K562 (cell line): ENCODE data around the gene WNT16. TPM values are rescaled to one million over a fixed set of nuclear protein-coding genes. Genes with fewer than 3 reads are reported as not detected.

ENCODE experiments used
- ATAC-seq: fragments of 200-7000 bp; cut with Tn5 transposase; 3 replicates; pipeline ENCODE4 v1.9.1; 2020; ENCODE audit warnings: moderate library complexity
- BruUV-seq: library from RNA; stranded (reverse); fragments of 400-500 nt; replicated peaks from 2 replicates; lab custom pipeline; 2021; lab: Mats Ljungman, UMichigan
- CTCF ChIA-PET: fragments of 300-600 bp; formaldehyde crosslinking; extraction: SDS; loops from one replicate; lab custom pipeline; 2021; ENCODE audit warnings: low intra/inter-chr PET ratio; lab: Yijun Ruan, JAX
- POLR2A ChIA-PET: fragments of 300-600, 350-650 bp; sonication (Branson Sonifier 250); formaldehyde crosslinking; extraction: SDS; loops from one replicate; lab custom pipeline; 2021; ENCODE audit warnings: antibody characterized with exemption, inconsistent platforms; lab: Yijun Ruan, JAX
- DNase-seq, 4 experiments: peaks; one replicate each; pipeline versions ENCODE4 v3.0.0 to v3.0.0-alpha.2; 2011 to 2018; ENCODE audit warnings: low spot score in 3 of 4, mixed read lengths in 3 of 4; ENCODE audit errors: extremely low read depth in 1 of 4
- FAIRE-seq: peaks from 2 replicates; lab custom pipeline; 2011; peaks lifted over from hg19 to GRCh38; lab: Jason Lieb, UNC
- H2AFZ ChIP-seq: 2 replicates; pipeline ENCODE4 v1.6.0; 2011; ENCODE audit warnings: low read depth, low read length, control low read depth, inconsistent platforms
- H3K27ac ChIP-seq: fragments of 200-600 bp; 3 replicates; pipeline ENCODE4 v1.8.0; 2011; ENCODE audit warnings: low read depth, mild to moderate bottlenecking, control low read depth, inconsistent platforms, low read length, moderate library complexity, mixed read lengths; ENCODE audit errors: extremely low read depth
- H3K27me3 ChIP-seq, 2 experiments: fragments of 300-600 bp in 1 of 2; 2 replicates in 1 of 2; 3 replicates in 1 of 2; pipeline versions ENCODE4 v1.6.0 to v1.8.0; 2011; ENCODE audit warnings: inconsistent platforms in 2 of 2, low read length in 2 of 2, mild to moderate bottlenecking in 1 of 2, mixed read lengths in 1 of 2, moderate library complexity in 1 of 2; ENCODE audit not compliant: control insufficient read depth in 2 of 2, insufficient read depth in 2 of 2
- H3K36me3 ChIP-seq: fragments of 300-600 bp; 3 replicates; pipeline ENCODE4 v1.8.0; 2011; ENCODE audit warnings: mild to moderate bottlenecking, low read length, inconsistent platforms; ENCODE audit not compliant: control insufficient read depth, insufficient read depth
- H3K4me1 ChIP-seq, 2 experiments: fragments of 200-600 bp in 1 of 2; replicated peaks in 1 of 2; 2 replicates in 1 of 2; 3 replicates in 1 of 2; pipeline versions ENCODE4 v1.5.1 to v1.8.0; 2011; ENCODE audit warnings: inconsistent platforms in 2 of 2, low read length in 2 of 2, mild to moderate bottlenecking in 1 of 2, mixed read lengths in 1 of 2, moderate library complexity in 1 of 2; ENCODE audit not compliant: control insufficient read depth in 2 of 2, insufficient read depth in 2 of 2
- H3K4me2 ChIP-seq: 2 replicates; pipeline ENCODE4 v1.6.1; 2011; ENCODE audit warnings: low read length, control low read depth, inconsistent platforms, mixed read lengths; ENCODE audit not compliant: insufficient read depth
- H3K4me3 ChIP-seq: fragments of 200-600 bp; sonication (generic), shearing (Covaris generic); 2 replicates; pipeline ENCODE4 v1.5.1; 2016; ENCODE audit warnings: control low read depth, inconsistent platforms
- H3K79me2 ChIP-seq: fragments of 200-600 bp; 3 replicates; pipeline ENCODE4 v1.8.0; 2011; ENCODE audit warnings: low read length, inconsistent platforms; ENCODE audit not compliant: control insufficient read depth, insufficient read depth
- H3K9ac ChIP-seq, 2 experiments: 2 replicates each; pipeline versions ENCODE4 v1.6.0 to v1.6.1; 2011; ENCODE audit warnings: low read depth in 2 of 2, low read length in 2 of 2, control low read depth in 1 of 2, inconsistent platforms in 1 of 2, mild to moderate bottlenecking in 1 of 2, mixed read lengths in 1 of 2; ENCODE audit not compliant: insufficient read depth in 1 of 2
- H3K9me1 ChIP-seq: one replicate; pipeline ENCODE4 v1.6.0; 2011; ENCODE audit warnings: inconsistent platforms, mild to moderate bottlenecking, low read length, moderate library complexity; ENCODE audit not compliant: control insufficient read depth, insufficient read depth
- H3K9me3 ChIP-seq: replicated peaks from 2 replicates; pipeline ENCODE4 v1.5.1; 2011; ENCODE audit warnings: low read depth, low read length, inconsistent platforms; ENCODE audit not compliant: control insufficient read depth, insufficient read depth
- H4K20me1 ChIP-seq: replicated peaks from 2 replicates; pipeline ENCODE4 v1.6.1; 2011; ENCODE audit warnings: low read length, inconsistent platforms, mixed read lengths; ENCODE audit not compliant: control insufficient read depth, insufficient read depth
- CTCFL ChIP-seq: IDR thresholded peaks from 2 replicates; pipeline ENCODE4 v1.6.1; 2011; ENCODE audit warnings: borderline replicate concordance, low read depth, mild to moderate bottlenecking, moderate library complexity, low read length; ENCODE audit not compliant: insufficient read depth, poor library complexity, severe bottlenecking
- HES1 ChIP-seq: fragments of 450-650 bp; IDR thresholded peaks from 2 replicates; pipeline ENCODE4 v1.6.1; 2016; ENCODE audit warnings: low read depth, mild to moderate bottlenecking, moderate library complexity
- HOMEZ ChIP-seq: fragments of 250-450 bp; sonication (Bioruptor Pico); IDR thresholded peaks from 2 replicates; pipeline ENCODE4 v1.4.0; 2020; ENCODE audit warnings: mild to moderate bottlenecking, moderate library complexity
- RBM25 ChIP-seq: fragments of 200-400 bp; formaldehyde crosslinking; IDR thresholded peaks from 2 replicates; pipeline ENCODE4 v1.6.1; 2018; ENCODE audit warnings: low read length, low read depth, moderate library complexity; ENCODE audit not compliant: severe bottlenecking
- SPI1 ChIP-seq: IDR thresholded peaks from 2 replicates; pipeline ENCODE4 v1.6.1; 2011; ENCODE audit warnings: low read depth, low read length, control low read depth, borderline replicate concordance
- USF2 ChIP-seq: sonication (generic); formaldehyde crosslinking; IDR thresholded peaks from 2 replicates; pipeline ENCODE4 v1.5.0; 2020; ENCODE audit warnings: missing genetic modification reagents
- ZBTB43 ChIP-seq: sonication (generic); formaldehyde crosslinking; IDR thresholded peaks from 2 replicates; pipeline ENCODE4 v1.8.0; 2023; ENCODE audit warnings: mild to moderate bottlenecking, missing genetic modification reagents
- ZBTB49 ChIP-seq: sonication (generic); formaldehyde crosslinking; IDR thresholded peaks from 2 replicates; pipeline ENCODE4 v1.8.0; 2022; ENCODE audit warnings: missing genetic modification reagents, mild to moderate bottlenecking, borderline replicate concordance
- ZBTB5 ChIP-seq: fragments of 450-650 bp; IDR thresholded peaks from 2 replicates; pipeline ENCODE4 v1.6.1; 2017; ENCODE audit warnings: antibody characterized with exemption
- ZFPM2 ChIP-seq: fragments of 250-450 bp; sonication (Bioruptor Pico); IDR thresholded peaks from 2 replicates; pipeline ENCODE4 v1.5.1; 2022; ENCODE audit warnings: mild to moderate bottlenecking
- WGBS: fragments of 100-300 bp; shearing (Covaris generic); methylation state at CpG from one replicate; pipeline ENCODE4 v1.1.6; 2016; ENCODE audit warnings: low coverage, mixed read lengths; ENCODE audit not compliant: insufficient coverage; ENCODE audit errors: missing lambda C conversion rate; 5-methylcytosine and 5-hydroxymethylcytosine counted together
- in situ Hi-C: fragments of 300-500 bp; cut with MboI; formaldehyde crosslinking; loops from 4 replicates; pipeline ENCODE4 v1.15.0; 2018; ENCODE audit warnings: inconsistent platforms, mixed read lengths
- intact Hi-C: fragments of 100-400 bp; cut with micrococcal nuclease; formaldehyde crosslinking; loops from 2 replicates; pipeline ENCODE4 v1.14.2; 2022
- polyA plus RNA-seq, 8 experiments: library from polyadenylated mRNA; depleted of rRNA in 4 of 8; stranded (reverse) in 5 of 8; unstranded in 3 of 8; fragments of >200 nt; fragmentation: Nextera tagmentation in 2 of 8; fragmentation: Illumina TruSeq in 1 of 8; extraction: Ambion mirVana in 2 of 8; extraction: Trizol in 1 of 8; gene quantifications; 2 replicates each; pipeline versions ENCODE4 v1.2.1 to v1.2.3, GENCODE V29; 2011 to 2014; ENCODE audit warnings: inconsistent platforms in 1 of 8, missing spikeins in 1 of 8
- total RNA-seq, 7 experiments: library from RNA; depleted of rRNA in 6 of 7; stranded (reverse); fragments of >200 nt in 6 of 7; fragmentation: Illumina TruSeq in 2 of 7; extraction: Trizol in 2 of 7; gene quantifications; 2 replicates each; pipeline versions ENCODE4 v1.2.1 to v1.2.3, GENCODE V29; 2011 to 2021; ENCODE audit warnings: low replicate concordance in 1 of 7

WNT16 gene
- total and polyA plus RNA-seq, 9 of the 15 experiments (the other 6 are each of a cell fraction or from before 2014, with no cell fraction given), result 0.06 to 0.07 TPM; not detected in 7

GRCh38 chr7:121371367-121371766 is 42.6 kb downstream of the WNT16 start:
- DNase-seq (no peak), FAIRE-seq (no peak), ATAC-seq (no peak)
- no peaks in the 10 kb centered on the region for H3K4me1 ChIP-seq
- in situ Hi-C loops, result loop anchor here (25.0 kb wide), 1 partner anchor 616 kb away; no protein-coding TSS in a partner anchor
- BruUV-seq, result no TSS peak
- no peaks in the 10 kb centered on the region for H3K79me2 ChIP-seq
- intact Hi-C loops, result no loop called here
- 92% methylated on average over 1 of the region's 1 CpG for whole genome bisulfite sequencing
- H2AFZ ChIP-seq, result no peak overlapping the region
- peaks cover 69% of the 10 kb centered on the region; the same call in 2 of the 3 replicates for H3K36me3 ChIP-seq
- no peak overlapping the region for H3K4me2 ChIP-seq
- ChIA-PET POLR2A (interaction anchor here (1.6 kb wide), 1 partner anchor 10 kb away, joined by 4 read pairs; no protein-coding TSS in a partner anchor), CTCF (no interaction called here)
- no peaks in the 10 kb centered on the region for H3K27me3 ChIP-seq
- H3K9me1 ChIP-seq, result no peaks in the 10 kb centered on the region
- H4K20me1 ChIP-seq, result no peaks in the 10 kb centered on the region
- no peak overlapping the region for H3K9ac ChIP-seq
- no peaks in the 10 kb centered on the region for H3K9me3 ChIP-seq
- no peak overlapping the region for H3K4me3 ChIP-seq
- H3K27ac ChIP-seq, result no peak overlapping the region
- TF ChIP-seq RBM25, result no peak
- TF ChIP-seq USF2 (CRISPR knock-in tag), result no peak
- TF ChIP-seq ZBTB5, result no peak
- no peak for TF ChIP-seq CTCFL
- TF ChIP-seq HES1, result no peak
- TF ChIP-seq ZFPM2, result no peak
- TF ChIP-seq ZBTB43 (CRISPR knock-in tag), result no peak
- TF ChIP-seq HOMEZ (CRISPR knock-in tag), result no peak
- no peak for TF ChIP-seq SPI1
- TF ChIP-seq ZBTB49 (CRISPR knock-in tag), result no peak
